Stomach (tissue), 9 donors: ENCODE measurements around the gene CFAP46. TPM values are rescaled to one million over a fixed set of nuclear protein-coding genes. Genes with fewer than 3 reads are reported as not detected.

ENCODE experiments used
- DNase-seq, 2 donors: peaks; one replicate each; pipeline versions ENCODE4 v3.0.0 to v3.0.0-alpha.2; 2013 to 2019
- H3K27ac ChIP-seq, 5 donors: fragments of 200-600 bp in 4 of 5; sonication (generic) in 4 of 5; one replicate each; pipeline ENCODE4 v1.5.1; 2013 to 2019; ENCODE audit warnings: mild to moderate bottlenecking in 1 of 5, moderate library complexity in 1 of 5
- H3K27me3 ChIP-seq, 3 donors: fragments of 200-600 bp; sonication (generic); one replicate each; pipeline ENCODE4 v1.5.1; 2017 to 2019; ENCODE audit warnings: mixed run types in 1 of 3
- H3K36me3 ChIP-seq, 4 donors: fragments of 200-600 bp; sonication (generic); 1 replicate in 3 of 4; 2 replicates in 1 of 4; pipeline ENCODE4 v1.5.1; 2016 to 2019
- H3K4me1 ChIP-seq, 4 donors: fragments of 200-600 bp; sonication (generic); one replicate each; pipeline ENCODE4 v1.5.1; 2016 to 2019
- H3K4me3 ChIP-seq, 4 donors: fragments of 200-600 bp; sonication (generic) in 3 of 4; one replicate each; pipeline ENCODE4 v1.5.1; 2016 to 2019; ENCODE audit warnings: mild to moderate bottlenecking in 1 of 4
- H3K9me3 ChIP-seq, 4 donors: fragments of 200-600 bp; sonication (generic); one replicate each; pipeline ENCODE4 v1.5.1; 2016 to 2019
- CTCF ChIP-seq, 7 experiments: fragments of 450-650 bp in 4 of 7; fragments of 200-600 bp in 3 of 7; sonication (generic) in 3 of 7; IDR thresholded peaks; one replicate each; pipeline ENCODE4 v1.5.1; 2016 to 2019; ENCODE audit warnings: antibody characterized with exemption in 7 of 7, control low read depth in 2 of 7, mild to moderate bottlenecking in 1 of 7
- EP300 ChIP-seq: sonication (generic); formaldehyde crosslinking; IDR thresholded peaks from one replicate; pipeline ENCODE4 v1.6.1; 2017; ENCODE audit warnings: antibody characterized with exemption
- POLR2A ChIP-seq, 4 donors: fragments of 450-650 bp; IDR thresholded peaks; one replicate each; pipeline ENCODE4 v1.6.1; 2016; ENCODE audit warnings: antibody characterized with exemption in 4 of 4, control low read depth in 2 of 4, mild to moderate bottlenecking in 1 of 4, moderate library complexity in 1 of 4
- POLR2AphosphoS5 ChIP-seq, 3 donors: sonication (generic); formaldehyde crosslinking; IDR thresholded peaks; one replicate each; pipeline ENCODE4 v1.6.1; 2016; ENCODE audit warnings: antibody characterized with exemption in 3 of 3
- WGBS, 5 donors: extraction: QIAGEN DNeasy Blood & Tissue Kit in 3 of 5; methylation state at CpG; one replicate each; pipeline versions ENCODE4 v1.1.5 to v1.1.7; 2013 to 2018; 5-methylcytosine and 5-hydroxymethylcytosine counted together
- intact Hi-C: fragments of 100-400 bp; cut with DNase I; formaldehyde crosslinking; loops from one replicate; pipeline ENCODE4 v1.15.1; 2023; ENCODE audit warnings: low total_unique reads
- polyA plus RNA-seq, 3 donors: library from polyadenylated mRNA; stranded (reverse); fragments of 200-250 nt; gene quantifications; one replicate each; pipeline ENCODE4 v1.2.3, GENCODE V29; 2013
- total RNA-seq, 5 donors: library from RNA; depleted of rRNA; stranded (reverse); fragments of >200 nt; gene quantifications; one replicate each; pipeline versions ENCODE4 v1.1.0 to v1.2.3, GENCODE V29; 2014 to 2016
- donor health status: healthy with polysubstance abuse.
- donor health status: Bipolar disorder and iron deficiency.
- donor health status: healthy.

The CFAP46 gene
- total and polyA plus RNA-seq, 8 donors, result under 0.01 to 5.8 (median 1.8) TPM; not detected in 1

GRCh38 chr10:132777441-132777840 is 164.9 kb downstream of the CFAP46 start:
- Histone ChIP-seq H3K4me3 (no peak overlapping the region), H3K36me3 (peaks cover 10 to 82% (median 60%) of the 10 kb centered on the region in 4 donors), H3K9me3 (no peaks in the 10 kb centered on the region), H3K27ac (no peak overlapping the region), H3K27me3 (no peaks in the 10 kb centered on the region), H3K4me1 (peaks cover 6 to 24% (median 16%) of the 10 kb centered on the region in 4 donors)
- TF ChIP-seq POLR2AphosphoS5 (IDR thresholded peaks at IDR 0.05) (no peak), POLR2A (IDR thresholded peaks at IDR 0.05) (no peak), EP300 (no peak), CTCF (IDR thresholded peaks at IDR 0.05) (no peak)
- 94 to 98% (median 97%) methylated on average over 9 to 14 of the region's 14 CpGs for WGBS, 5 donors
- intact Hi-C loops, result no loop called here
- no peak for DNase-seq

- 85 to 95% (median 93%) methylated on average over 11 to 18 of the region's 18 CpGs for WGBS, 5 donors
- H3K36me3 ChIP-seq, result peaks cover 7 to 76% (median 54%) of the 10 kb centered on the region in 4 donors
- DNase-seq, result no peak
- no peaks in the 10 kb centered on the region for H3K27me3 ChIP-seq
- intact Hi-C loops, result no loop called here
- H3K4me3 ChIP-seq, result no peak overlapping the region
- H3K27ac ChIP-seq, result no peak overlapping the region
- TF ChIP-seq CTCF (IDR thresholded peaks at IDR 0.05) (no peak), POLR2AphosphoS5 (IDR thresholded peaks at IDR 0.05) (no peak), POLR2A (IDR thresholded peaks at IDR 0.05) (no peak), EP300 (no peak)
- peaks cover 6 to 24% (median 16%) of the 10 kb centered on the region in 4 donors for H3K4me1 ChIP-seq
- no peaks in the 10 kb centered on the region for H3K9me3 ChIP-seq
These were observed 165.5 kb downstream of the CFAP46 start for GRCh38 chr10:132776821-132777220.

GRCh38 chr10:132776186-132776585 is 166.2 kb downstream of the CFAP46 start:
- intact Hi-C loops, result no loop called here
- no peaks in the 10 kb centered on the region for H3K9me3 ChIP-seq
- no peak overlapping the region for H3K4me3 ChIP-seq
- DNase-seq, result no peak
- peaks cover under 1 to 74% (median 51%) of the 10 kb centered on the region in 4 donors for H3K36me3 ChIP-seq
- TF ChIP-seq POLR2AphosphoS5 (IDR thresholded peaks at IDR 0.05) (no peak), POLR2A (IDR thresholded peaks at IDR 0.05) (no peak), CTCF (IDR thresholded peaks at IDR 0.05) (no peak), EP300 (no peak)
- WGBS, 5 donors, result 77 to 100% (median 83%) methylated on average over 4 to 18 of the region's 18 CpGs
- peaks cover 6 to 24% (median 16%) of the 10 kb centered on the region in 4 donors for H3K4me1 ChIP-seq
- peak overlapping the region in 2 of 5 donors; percentile 61 to 73 for H3K27ac ChIP-seq
- no peaks in the 10 kb centered on the region for H3K27me3 ChIP-seq

GRCh38 chr10:132774902-132775863 is 167.2 kb downstream of the CFAP46 start:
- peak overlapping the region; percentile 26 to 86 (median 78) for H3K27ac ChIP-seq
- intact Hi-C loops, result no loop called here
- no peaks in the 10 kb centered on the region for H3K9me3 ChIP-seq
- no peaks in the 10 kb centered on the region for H3K27me3 ChIP-seq
- peak; percentile 95 to 96 for DNase-seq
- H3K4me1 ChIP-seq, result peaks cover 6 to 24% (median 16%) of the 10 kb centered on the region in 4 donors
- peaks cover 0 to 74% (median 51%) of the 10 kb centered on the region in 4 donors for H3K36me3 ChIP-seq
- 33 to 71% (median 38%) methylated on average over 17 to 22 of the region's 22 CpGs for WGBS, 5 donors
- TF ChIP-seq POLR2AphosphoS5 (IDR thresholded peaks at IDR 0.05) (peak in 2 of 3 donors; percentile 69 to 71), EP300 (no peak)
- H3K4me3 ChIP-seq, result no peak overlapping the region
